Spleen (tissue), 7 donors: ENCODE measurements around the gene SERPINA6.

Experiments used
- CTCF ChIP-seq, 11 experiments: fragments of 200-600 bp in 7 of 11; fragments of 450-650 bp in 4 of 11; sonication (generic) in 4 of 11; IDR thresholded peaks in 8 of 11; conservative IDR thresholded peaks in 3 of 11; 1 replicate in 7 of 11; 2 replicates in 4 of 11; pipeline versions ENCODE4 v1.4.0 to v1.8.0; 2016 to 2021; ENCODE audit warnings: antibody characterized with exemption in 11 of 11, inconsistent platforms in 4 of 11, mild to moderate bottlenecking in 1 of 11
- POLR2A ChIP-seq, 3 donors: fragments of 450-650 bp; IDR thresholded peaks; one replicate each; pipeline ENCODE4 v1.5.1; 2017; ENCODE audit warnings: antibody characterized with exemption in 3 of 3, mild to moderate bottlenecking in 1 of 3
- POLR2AphosphoS5 ChIP-seq, 3 donors: sonication (generic); formaldehyde crosslinking; IDR thresholded peaks; one replicate each; pipeline ENCODE4 v1.5.1; 2017; ENCODE audit warnings: antibody characterized with exemption in 3 of 3
- donor health status: DM: no; HTN: no; CAD: no; lungs with moderate emphysema.
- donor health status: DM: no; HTN: no; CAD: no.
- donor health status: DM: no; HTN: no; CAD: no.

DNA sequence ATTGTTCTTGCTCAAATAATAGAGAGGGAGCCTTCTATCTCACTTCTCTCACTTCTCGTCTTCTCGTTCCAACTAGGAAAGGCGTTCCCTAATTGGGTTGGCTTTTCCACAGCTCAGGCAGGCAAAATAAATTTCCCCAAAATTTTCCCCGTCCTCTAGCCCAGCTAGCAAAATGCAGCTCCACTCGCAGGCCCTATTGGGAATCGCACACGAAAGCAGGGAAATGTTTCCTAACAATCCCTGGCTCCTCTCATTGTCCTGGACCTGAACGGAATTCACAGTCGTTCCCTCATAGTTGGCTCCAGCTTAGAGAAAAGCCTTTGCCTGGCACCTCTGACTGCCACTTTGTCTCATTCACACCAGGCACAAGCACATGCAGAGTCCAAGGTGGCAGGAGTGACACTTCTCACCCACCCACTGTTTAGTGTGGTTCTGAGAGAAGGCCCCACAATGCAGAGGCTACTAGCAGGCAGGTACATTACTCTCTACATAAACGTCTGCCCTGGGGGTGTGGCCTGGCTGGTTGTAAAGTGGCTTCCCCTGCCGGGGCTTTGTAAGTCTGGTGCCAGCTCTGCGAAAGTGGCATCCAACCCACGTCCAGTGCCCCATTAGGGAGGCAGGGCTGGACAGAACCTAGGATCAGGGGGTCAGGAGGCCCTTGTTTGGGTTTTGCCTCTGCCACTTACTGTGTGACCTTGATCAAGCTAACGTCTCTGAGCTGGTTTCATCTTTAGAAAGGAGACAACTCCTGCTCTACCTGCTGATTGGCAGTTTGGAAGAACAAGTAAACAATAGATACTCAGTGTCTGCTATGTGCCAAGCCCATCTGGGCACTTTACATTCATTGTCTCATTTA, 34.3 kb downstream of the SERPINA6 start:
- TF ChIP-seq CTCF (IDR thresholded peaks at IDR 0.05 in 8 of 11, conservative IDR thresholded peaks at IDR 0.05 in 3 of 11) (no peak), POLR2A (IDR thresholded peaks at IDR 0.05) (no peak), POLR2AphosphoS5 (IDR thresholded peaks at IDR 0.05) (no peak)
